ENCODE results near the gene TRPM7. TPM values are rescaled to one million over a fixed set of nuclear protein-coding genes. Genes with fewer than 3 reads are reported as not detected.

TRPM7 gene
- total RNA-seq, 5 donors from 2014 or later (not counting 1 experiment from before 2014, with no cell fraction given) = 38.9 to 49.1 (median 43.9) TPM

DNA sequence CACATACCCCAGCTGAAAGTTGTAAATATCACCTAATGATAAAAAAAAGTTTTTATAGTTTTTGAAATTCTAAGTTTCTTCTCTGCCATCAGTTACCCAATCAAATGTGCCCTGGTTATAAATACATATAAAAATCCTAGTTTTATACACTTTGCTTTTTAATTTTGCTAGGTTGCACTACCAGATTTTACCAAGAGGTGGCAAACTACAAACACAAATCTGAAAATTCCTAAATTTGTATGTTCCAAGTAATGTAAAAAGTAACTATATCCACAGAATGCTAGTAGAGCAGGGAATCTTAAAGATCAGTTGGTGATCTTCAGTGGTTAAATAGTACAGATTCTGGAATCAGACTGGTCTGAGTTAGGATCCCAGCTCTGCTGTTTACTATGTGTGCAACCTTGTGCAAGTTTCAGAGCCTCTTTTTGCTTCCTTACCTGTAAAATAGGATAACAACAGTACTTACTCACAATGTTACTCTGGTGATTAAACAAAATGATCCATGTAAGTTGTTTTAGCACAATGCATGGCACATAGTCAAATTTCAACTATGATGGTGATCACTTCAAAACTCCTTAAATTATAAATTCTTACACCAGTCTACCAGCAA, 11.0 kb downstream of the TRPM7 start:
- Histone ChIP-seq H3K4me1 (ENCODE audit: control insufficient read depth in 1 of 2, extremely low read depth in 1 of 2, insufficient read depth in 2 of 2, low read length in 2 of 2) (peaks cover 3 to 11% of the 10 kb centered on the region in 2 experiments), H3K4me3 (ENCODE audit: control insufficient read depth in 1 of 2, extremely low read depth in 1 of 2, low read length in 1 of 2) (no peak overlapping the region), H3K36me3 (ENCODE audit: control insufficient read depth in 2 of 2, extremely low read depth in 1 of 2, insufficient read depth in 1 of 2, low read length in 1 of 2) (peaks cover 0 to 6% of the 10 kb centered on the region in 2 donors), H3K9me3 (no peaks in the 10 kb centered on the region), H3K27ac (ENCODE audit: low read length) (no peak overlapping the region), H3K27me3 (replicated peaks in 1 of 2; ENCODE audit: control insufficient read depth in 2 of 2, extremely low read depth in 1 of 2, insufficient read depth in 2 of 2, low read length in 1 of 2) (no peaks in the 10 kb centered on the region)
- no peak overlapping the region for H3K4me3 Mint-ChIP-seq
- POLR2A ChIA-PET = no interaction called here
- H3K27ac Mint-ChIP-seq = no peak overlapping the region
- no peaks in the 10 kb centered on the region for H3K9me3 Mint-ChIP-seq
- CTCF ChIA-PET = interaction anchor here (0.6 to 1.9 kb wide), 8 partner anchors 8 to 211 kb away, joined by 3 to 6 read pairs (median 4); no protein-coding TSS in a partner anchor
- peaks cover 4% of the 10 kb centered on the region for H3K36me3 Mint-ChIP-seq
- no peaks in the 10 kb centered on the region for H3K27me3 Mint-ChIP-seq
- H3K4me1 Mint-ChIP-seq = peaks cover 31 to 38% (median 33%) of the 10 kb centered on the region in 3 donors
- ATAC-seq (replicated peaks in 1 of 4) (no peak), DNase-seq (peak in 2 of 35 experiments; percentile 6 to 60)

DNA sequence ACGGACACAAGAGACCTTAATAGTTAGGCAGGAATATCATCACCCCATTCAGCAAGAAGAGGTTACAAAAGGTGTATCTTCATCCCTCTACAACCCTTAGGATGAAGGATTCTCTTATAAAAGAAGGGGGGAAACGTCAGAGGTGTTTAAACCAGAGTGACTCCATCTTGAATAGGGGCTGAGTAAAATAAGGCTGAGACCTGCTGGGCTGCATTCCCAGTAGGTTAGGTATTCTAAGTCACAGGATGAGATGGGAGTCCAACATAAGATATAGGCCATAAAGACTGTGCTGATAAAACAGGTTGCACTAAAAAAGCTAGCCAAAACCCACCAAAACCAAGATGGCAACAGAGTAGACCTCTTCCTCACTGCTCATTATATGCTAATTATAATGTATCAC, 16.5 kb downstream of the TRPM7 start:
- no peak overlapping the region for H3K4me3 Mint-ChIP-seq
- H3K27ac Mint-ChIP-seq = no peak overlapping the region
- ATAC-seq (replicated peaks in 1 of 4) (no peak), DNase-seq (no peak)
- H3K27ac ChIP-seq (ENCODE audit: low read length) = no peak overlapping the region
- ChIA-PET CTCF (interaction anchor here (0.6 kb wide), 2 partner anchors 77 to 250 kb away, joined by 5 to 13 read pairs; no protein-coding TSS in a partner anchor), POLR2A (interaction anchor here in 1 of 2 donors (1.1 kb wide), 1 partner anchor 208 kb away, joined by 3 read pairs; no protein-coding TSS in a partner anchor)
- no peaks in the 10 kb centered on the region for H3K9me3 ChIP-seq
- H3K36me3 Mint-ChIP-seq = peaks cover 8% of the 10 kb centered on the region
- H3K4me3 ChIP-seq (ENCODE audit: control insufficient read depth in 1 of 2, extremely low read depth in 1 of 2, low read length in 1 of 2) = no peak overlapping the region
- H3K27me3 ChIP-seq (replicated peaks in 1 of 2; ENCODE audit: control insufficient read depth in 2 of 2, extremely low read depth in 1 of 2, insufficient read depth in 2 of 2, low read length in 1 of 2) = no peaks in the 10 kb centered on the region
- H3K36me3 ChIP-seq (ENCODE audit: control insufficient read depth in 2 of 2, extremely low read depth in 1 of 2, insufficient read depth in 1 of 2, low read length in 1 of 2) = peaks cover 2 to 10% of the 10 kb centered on the region in 2 donors
- no CpG with 5 or more reads among the region's 2 CpGs for WGBS (ENCODE audit: insufficient coverage)
- no peaks in the 10 kb centered on the region for H3K9me3 Mint-ChIP-seq
- no peaks in the 10 kb centered on the region for H3K4me1 ChIP-seq (ENCODE audit: control insufficient read depth in 1 of 2, extremely low read depth in 1 of 2, insufficient read depth in 2 of 2, low read length in 2 of 2)
- no peaks in the 10 kb centered on the region for H3K27me3 Mint-ChIP-seq
- H3K4me1 Mint-ChIP-seq = peaks cover 30 to 37% (median 30%) of the 10 kb centered on the region in 3 donors

DNA sequence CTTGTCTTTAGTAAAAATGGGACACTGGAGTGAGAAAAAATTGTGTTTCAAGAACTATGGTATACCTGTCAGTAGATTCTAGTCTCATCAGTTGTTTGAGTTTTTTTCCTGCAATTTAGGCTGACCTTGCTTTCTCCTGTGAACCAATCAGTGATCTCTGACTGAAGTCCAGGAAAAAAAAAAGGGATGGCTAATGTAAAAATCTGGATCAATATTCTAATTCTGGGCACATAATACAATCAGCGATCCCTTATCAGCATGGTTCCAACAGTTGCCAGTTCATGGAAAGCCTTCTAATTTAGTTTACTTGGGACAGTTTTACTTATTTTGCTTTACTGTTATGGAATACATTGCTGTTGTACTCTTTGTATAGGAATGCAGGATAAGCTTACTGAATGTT, 17.0 kb downstream of the TRPM7 start:
- H3K36me3 Mint-ChIP-seq = peaks cover 8% of the 10 kb centered on the region
- no CpG with 5 or more reads among the region's 1 CpG for WGBS (ENCODE audit: insufficient coverage)
- no peak overlapping the region for H3K27ac ChIP-seq (ENCODE audit: low read length)
- no peaks in the 10 kb centered on the region for H3K9me3 Mint-ChIP-seq
- no peak overlapping the region for H3K4me3 ChIP-seq (ENCODE audit: control insufficient read depth in 1 of 2, extremely low read depth in 1 of 2, low read length in 1 of 2)
- peaks cover 2 to 10% of the 10 kb centered on the region in 2 donors for H3K36me3 ChIP-seq (ENCODE audit: control insufficient read depth in 2 of 2, extremely low read depth in 1 of 2, insufficient read depth in 1 of 2, low read length in 1 of 2)
- H3K4me1 Mint-ChIP-seq = peaks cover 25 to 32% (median 30%) of the 10 kb centered on the region in 3 donors
- POLR2A ChIA-PET = no interaction called here
- no peaks in the 10 kb centered on the region for H3K9me3 ChIP-seq
- H3K4me1 ChIP-seq (ENCODE audit: control insufficient read depth in 1 of 2, extremely low read depth in 1 of 2, insufficient read depth in 2 of 2, low read length in 2 of 2) = no peaks in the 10 kb centered on the region
- H3K4me3 Mint-ChIP-seq = no peak overlapping the region
- H3K27me3 Mint-ChIP-seq = no peaks in the 10 kb centered on the region
- ATAC-seq (replicated peaks in 1 of 4) (no peak), DNase-seq (no peak)
- CTCF ChIA-PET = interaction anchor here (0.6 kb wide), 2 partner anchors 77 to 429 kb away, joined by 7 to 13 read pairs; no protein-coding TSS in a partner anchor
- H3K27me3 ChIP-seq (replicated peaks in 1 of 2; ENCODE audit: control insufficient read depth in 2 of 2, extremely low read depth in 1 of 2, insufficient read depth in 2 of 2, low read length in 1 of 2) = no peaks in the 10 kb centered on the region
- H3K27ac Mint-ChIP-seq = no peak overlapping the region

DNA sequence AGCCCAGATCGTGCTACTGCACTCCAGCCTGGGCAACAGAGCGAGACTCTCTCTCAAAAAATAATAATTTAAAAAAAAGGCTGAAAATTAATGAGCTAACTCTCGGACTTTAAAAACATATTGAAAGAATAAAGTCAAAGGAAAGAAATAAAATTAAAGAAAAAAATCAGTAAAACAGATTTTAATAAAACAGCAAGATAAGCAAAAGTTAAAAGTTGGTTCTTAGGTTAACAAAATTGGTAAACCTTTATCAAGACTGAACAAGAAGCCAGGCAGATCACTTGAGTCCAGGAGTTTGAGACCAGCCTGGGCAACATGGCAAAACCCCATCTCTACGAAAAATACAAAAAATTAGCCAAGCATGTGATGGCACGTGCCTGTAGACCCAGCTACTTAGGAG, 20.7 kb downstream of the TRPM7 start:
- DNase-seq = no peak
- ChIA-PET CTCF (interaction anchor here (0.6 to 2.2 kb wide), 2 partner anchors 11 to 29 kb away, joined by 6 to 10 read pairs; no protein-coding TSS in a partner anchor), POLR2A (interaction anchor here in 1 of 2 donors (0.5 to 0.6 kb wide), 2 partner anchors 47 to 329 kb away, joined by 5 to 8 read pairs; no protein-coding TSS in a partner anchor)
- peaks cover 11% of the 10 kb centered on the region for H3K36me3 Mint-ChIP-seq
- no peaks in the 10 kb centered on the region for H3K4me1 ChIP-seq (ENCODE audit: control insufficient read depth in 1 of 2, extremely low read depth in 1 of 2, insufficient read depth in 2 of 2, low read length in 2 of 2)
- H3K27me3 ChIP-seq (replicated peaks in 1 of 2; ENCODE audit: control insufficient read depth in 2 of 2, extremely low read depth in 1 of 2, insufficient read depth in 2 of 2, low read length in 1 of 2) = no peaks in the 10 kb centered on the region
- 86% methylated on average over 2 of the region's 5 CpGs for WGBS (ENCODE audit: insufficient coverage)
- no peak overlapping the region for H3K4me3 ChIP-seq (ENCODE audit: control insufficient read depth in 1 of 2, extremely low read depth in 1 of 2, low read length in 1 of 2)
- no peaks in the 10 kb centered on the region for H3K9me3 Mint-ChIP-seq
- no peak for ATAC-seq (replicated peaks in 1 of 4)
- H3K27ac Mint-ChIP-seq = no peak overlapping the region
- H3K36me3 ChIP-seq (ENCODE audit: control insufficient read depth in 2 of 2, extremely low read depth in 1 of 2, insufficient read depth in 1 of 2, low read length in 1 of 2) = peaks cover 2 to 17% of the 10 kb centered on the region in 2 donors
- H3K27me3 Mint-ChIP-seq = no peaks in the 10 kb centered on the region
- no peak overlapping the region for H3K4me3 Mint-ChIP-seq
- no peaks in the 10 kb centered on the region for H3K9me3 ChIP-seq
- H3K27ac ChIP-seq (ENCODE audit: low read length) = no peak overlapping the region
- peaks cover 20 to 28% (median 27%) of the 10 kb centered on the region in 3 donors for H3K4me1 Mint-ChIP-seq

DNA sequence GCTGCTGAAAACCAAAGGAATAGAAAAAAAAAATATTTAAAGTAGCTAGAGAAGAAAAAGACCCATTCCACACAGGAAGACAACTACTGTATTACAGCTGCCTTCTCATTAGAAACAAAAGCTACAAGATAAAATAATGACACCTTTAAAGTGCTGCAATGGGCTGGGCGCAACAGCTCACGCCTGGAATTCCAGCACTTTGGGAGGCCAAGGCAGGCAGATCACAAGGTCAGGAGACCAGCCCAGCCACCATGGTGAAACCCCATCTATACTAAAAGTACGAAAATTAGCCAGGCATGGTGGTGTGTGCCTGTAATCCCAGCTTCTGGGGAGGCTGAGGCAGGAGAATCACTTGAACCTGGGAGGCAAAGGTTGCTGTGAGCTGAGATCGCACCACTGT, 31.0 kb downstream of the TRPM7 start:
- H3K9me3 Mint-ChIP-seq = no peaks in the 10 kb centered on the region
- Histone ChIP-seq H3K4me3 (ENCODE audit: control insufficient read depth in 1 of 2, extremely low read depth in 1 of 2, low read length in 1 of 2) (no peak overlapping the region), H3K4me1 (ENCODE audit: control insufficient read depth in 1 of 2, extremely low read depth in 1 of 2, insufficient read depth in 2 of 2, low read length in 2 of 2) (no peaks in the 10 kb centered on the region), H3K36me3 (ENCODE audit: control insufficient read depth in 2 of 2, extremely low read depth in 1 of 2, insufficient read depth in 1 of 2, low read length in 1 of 2) (peaks cover 2 to 62% of the 10 kb centered on the region in 2 donors), H3K27ac (ENCODE audit: low read length) (no peak overlapping the region), H3K9me3 (no peaks in the 10 kb centered on the region), H3K27me3 (replicated peaks in 1 of 2; ENCODE audit: control insufficient read depth in 2 of 2, extremely low read depth in 1 of 2, insufficient read depth in 2 of 2, low read length in 1 of 2) (no peaks in the 10 kb centered on the region)
- H3K27ac Mint-ChIP-seq = no peak overlapping the region
- H3K4me3 Mint-ChIP-seq = no peak overlapping the region
- ChIA-PET CTCF (no interaction called here), POLR2A (interaction anchor here (0.7 kb wide), 2 partner anchors 16 to 105 kb away, joined by 3 to 5 read pairs; no protein-coding TSS in a partner anchor)
- no peak for DNase-seq
- no peaks in the 10 kb centered on the region for H3K27me3 Mint-ChIP-seq
- peaks cover 0 to 12% (median 5%) of the 10 kb centered on the region in 3 donors for H3K4me1 Mint-ChIP-seq
- 100% methylated on average over 2 of the region's 4 CpGs for WGBS (ENCODE audit: insufficient coverage)
- H3K36me3 Mint-ChIP-seq = peaks cover 40% of the 10 kb centered on the region
- no peak for ATAC-seq (replicated peaks in 1 of 4)

DNA sequence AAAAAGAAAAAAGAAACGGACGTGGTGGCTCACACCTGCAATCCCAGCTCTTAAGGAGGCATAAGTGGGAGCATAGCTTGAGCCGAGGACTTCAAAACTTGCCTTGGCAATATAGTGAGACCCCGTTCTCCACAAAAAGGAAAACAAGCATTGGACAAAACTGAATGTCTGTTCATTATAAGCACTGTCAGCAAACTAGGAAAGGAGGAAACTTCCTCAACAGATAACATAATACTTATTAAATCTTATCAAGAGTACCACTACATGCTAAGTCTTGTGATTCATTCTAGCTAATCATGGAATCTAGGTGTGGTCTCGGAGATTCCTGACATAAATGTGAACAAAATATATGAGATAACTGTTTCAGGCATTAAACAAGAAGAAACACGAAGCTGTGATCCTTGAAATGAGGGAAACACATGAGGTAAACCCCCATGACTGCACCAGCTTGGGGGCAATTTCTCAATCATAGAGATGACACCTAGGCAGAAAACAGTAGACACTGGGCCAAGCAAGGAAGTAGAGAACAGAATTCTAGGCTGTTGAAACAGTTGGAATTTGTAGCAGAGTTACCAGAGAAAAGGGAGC, 33.3 kb downstream of the TRPM7 start:
- no peaks in the 10 kb centered on the region for H3K27me3 Mint-ChIP-seq

More for the DNA sequence above, 33.3 kb downstream of the TRPM7 start:
- Mint-ChIP-seq H3K4me1 (peaks cover 0 to 14% (median 5%) of the 10 kb centered on the region in 3 donors), H3K27ac (peak overlapping the region in 1 of 2 donors; percentile 44), H3K36me3 (peaks cover 49% of the 10 kb centered on the region), H3K9me3 (no peaks in the 10 kb centered on the region), H3K4me3 (no peak overlapping the region)
- ChIA-PET CTCF (interaction anchor here (0.5 to 0.9 kb wide), 3 partner anchors 9 to 60 kb away, joined by 3 to 6 read pairs (median 3); no protein-coding TSS in a partner anchor), POLR2A (interaction anchor here in 1 of 2 donors (0.6 kb wide), 1 partner anchor 73 kb away, joined by 4 read pairs; no protein-coding TSS in a partner anchor)
- Histone ChIP-seq H3K9me3 (no peaks in the 10 kb centered on the region), H3K4me3 (ENCODE audit: control insufficient read depth in 1 of 2, extremely low read depth in 1 of 2, low read length in 1 of 2) (no peak overlapping the region), H3K27ac (ENCODE audit: low read length) (no peak overlapping the region), H3K27me3 (replicated peaks in 1 of 2; ENCODE audit: control insufficient read depth in 2 of 2, extremely low read depth in 1 of 2, insufficient read depth in 2 of 2, low read length in 1 of 2) (no peaks in the 10 kb centered on the region), H3K36me3 (ENCODE audit: control insufficient read depth in 2 of 2, extremely low read depth in 1 of 2, insufficient read depth in 1 of 2, low read length in 1 of 2) (peaks cover 2 to 62% of the 10 kb centered on the region in 2 donors), H3K4me1 (ENCODE audit: control insufficient read depth in 1 of 2, extremely low read depth in 1 of 2, insufficient read depth in 2 of 2, low read length in 2 of 2) (no peaks in the 10 kb centered on the region)
- DNase-seq (no peak), ATAC-seq (replicated peaks in 1 of 4) (no peak)
- WGBS (ENCODE audit: insufficient coverage) = 90% methylated on average over 2 of the region's 6 CpGs
